ENCODE data around the gene DAB2IP. TPM values are rescaled to one million over a fixed set of nuclear protein-coding genes. Genes with fewer than 3 reads are reported as not detected.

Gene DAB2IP
- total and polyA plus RNA-seq, 2 donors, result 8.2 to 8.4 TPM

- Histone ChIP-seq H3K27me3 (ENCODE audit: control insufficient read depth in 2 of 2, insufficient read depth in 1 of 2, low read length in 1 of 2) (no peaks in the 10 kb centered on the region), H3K9me3 (ENCODE audit: control insufficient read depth in 2 of 2, insufficient read depth in 1 of 2, low read length in 1 of 2) (peaks cover 0 to 3% of the 10 kb centered on the region in 2 donors), H3K4me1 (ENCODE audit: control insufficient read depth in 2 of 2, insufficient read depth in 2 of 2, low read length in 2 of 2) (peaks cover 0 to 3% of the 10 kb centered on the region in 2 donors), H3K27ac (ENCODE audit: low read depth in 1 of 2, low read length in 1 of 2) (no peak overlapping the region), H3K4me3 (ENCODE audit: low read length in 2 of 2) (no peak overlapping the region), H3K36me3 (ENCODE audit: control insufficient read depth in 2 of 2, insufficient read depth in 2 of 2, low read length in 1 of 2) (no peaks in the 10 kb centered on the region)
- WGBS, result 43% methylated on average over 6 of the region's 6 CpGs
- no peak for DNase-seq (ENCODE audit: low read depth in 6 of 9, low spot score in 9 of 9)
These were observed 30.8 kb downstream of the DAB2IP start for GRCh38 chr9:121682201-121682600.

- no peak for DNase-seq (ENCODE audit: low read depth in 6 of 9, low spot score in 9 of 9)
These were observed 31.6 kb downstream of the DAB2IP start for GRCh38 chr9:121682926-121683515.

GRCh38 chr9:121683652-121684051 is 32.2 kb downstream of the DAB2IP start:
- no peak overlapping the region for H3K4me3 ChIP-seq (ENCODE audit: low read length in 2 of 2)
- H3K27ac ChIP-seq (ENCODE audit: low read depth in 1 of 2, low read length in 1 of 2), result no peak overlapping the region
- no peak for DNase-seq (ENCODE audit: low read depth in 6 of 9, low spot score in 9 of 9)
- no peaks in the 10 kb centered on the region for H3K36me3 ChIP-seq (ENCODE audit: control insufficient read depth in 2 of 2, insufficient read depth in 2 of 2, low read length in 1 of 2)
- no peaks in the 10 kb centered on the region for H3K9me3 ChIP-seq (ENCODE audit: control insufficient read depth in 2 of 2, insufficient read depth in 1 of 2, low read length in 1 of 2)
- H3K27me3 ChIP-seq (ENCODE audit: control insufficient read depth in 2 of 2, insufficient read depth in 1 of 2, low read length in 1 of 2), result no peaks in the 10 kb centered on the region
- peaks cover 0 to 4% of the 10 kb centered on the region in 2 donors for H3K4me1 ChIP-seq (ENCODE audit: control insufficient read depth in 2 of 2, insufficient read depth in 2 of 2, low read length in 2 of 2)
- 98% methylated on average over 1 of the region's 1 CpG for WGBS

More at GRCh38 chr9:121682926-121683515, 31.6 kb downstream of the DAB2IP start:
- Histone ChIP-seq H3K4me1 (ENCODE audit: control insufficient read depth in 2 of 2, insufficient read depth in 2 of 2, low read length in 2 of 2) (peaks cover 0 to 4% of the 10 kb centered on the region in 2 donors), H3K27ac (ENCODE audit: low read depth in 1 of 2, low read length in 1 of 2) (no peak overlapping the region), H3K4me3 (ENCODE audit: low read length in 2 of 2) (no peak overlapping the region), H3K9me3 (ENCODE audit: control insufficient read depth in 2 of 2, insufficient read depth in 1 of 2, low read length in 1 of 2) (peaks cover 0 to 3% of the 10 kb centered on the region in 2 donors), H3K27me3 (ENCODE audit: control insufficient read depth in 2 of 2, insufficient read depth in 1 of 2, low read length in 1 of 2) (no peaks in the 10 kb centered on the region), H3K36me3 (ENCODE audit: control insufficient read depth in 2 of 2, insufficient read depth in 2 of 2, low read length in 1 of 2) (no peaks in the 10 kb centered on the region)
- WGBS, result 76% methylated on average over 5 of the region's 5 CpGs

- H3K9me3 ChIP-seq (ENCODE audit: control insufficient read depth in 2 of 2, insufficient read depth in 1 of 2, low read length in 1 of 2), result no peaks in the 10 kb centered on the region
- no peaks in the 10 kb centered on the region for H3K36me3 ChIP-seq (ENCODE audit: control insufficient read depth in 2 of 2, insufficient read depth in 2 of 2, low read length in 1 of 2)
- WGBS, result 76% methylated on average over 19 of the region's 19 CpGs
- H3K4me3 ChIP-seq (ENCODE audit: low read length in 2 of 2), result no peak overlapping the region
- peaks cover 0 to 4% of the 10 kb centered on the region in 2 donors for H3K4me1 ChIP-seq (ENCODE audit: control insufficient read depth in 2 of 2, insufficient read depth in 2 of 2, low read length in 2 of 2)
- no peak overlapping the region for H3K27ac ChIP-seq (ENCODE audit: low read depth in 1 of 2, low read length in 1 of 2)
- DNase-seq (ENCODE audit: low read depth in 6 of 9, low spot score in 9 of 9), result peak in 2 of 9 donors; percentile 36 to 41
- H3K27me3 ChIP-seq (ENCODE audit: control insufficient read depth in 2 of 2, insufficient read depth in 1 of 2, low read length in 1 of 2), result no peaks in the 10 kb centered on the region
These were observed 33.1 kb downstream of the DAB2IP start for GRCh38 chr9:121684381-121685145.

- H3K27ac ChIP-seq (ENCODE audit: low read depth in 1 of 2, low read length in 1 of 2), result no peak overlapping the region
- peaks cover 0 to 4% of the 10 kb centered on the region in 2 donors for H3K4me1 ChIP-seq (ENCODE audit: control insufficient read depth in 2 of 2, insufficient read depth in 2 of 2, low read length in 2 of 2)
- WGBS, result 96% methylated on average over 14 of the region's 14 CpGs
- no peak overlapping the region for H3K4me3 ChIP-seq (ENCODE audit: low read length in 2 of 2)
- DNase-seq (ENCODE audit: low read depth in 6 of 9, low spot score in 9 of 9), result no peak
- no peaks in the 10 kb centered on the region for H3K9me3 ChIP-seq (ENCODE audit: control insufficient read depth in 2 of 2, insufficient read depth in 1 of 2, low read length in 1 of 2)
- H3K27me3 ChIP-seq (ENCODE audit: control insufficient read depth in 2 of 2, insufficient read depth in 1 of 2, low read length in 1 of 2), result no peaks in the 10 kb centered on the region
- H3K36me3 ChIP-seq (ENCODE audit: control insufficient read depth in 2 of 2, insufficient read depth in 2 of 2, low read length in 1 of 2), result no peaks in the 10 kb centered on the region
These were observed 33.8 kb downstream of the DAB2IP start for GRCh38 chr9:121685146-121685794.

GRCh38 chr9:121685795-121686377 is 34.5 kb downstream of the DAB2IP start:
- DNase-seq (ENCODE audit: low read depth in 6 of 9, low spot score in 9 of 9), result no peak
- Histone ChIP-seq H3K27me3 (ENCODE audit: control insufficient read depth in 2 of 2, insufficient read depth in 1 of 2, low read length in 1 of 2) (no peaks in the 10 kb centered on the region), H3K9me3 (ENCODE audit: control insufficient read depth in 2 of 2, insufficient read depth in 1 of 2, low read length in 1 of 2) (no peaks in the 10 kb centered on the region), H3K4me3 (ENCODE audit: low read length in 2 of 2) (no peak overlapping the region), H3K4me1 (ENCODE audit: control insufficient read depth in 2 of 2, insufficient read depth in 2 of 2, low read length in 2 of 2) (peaks cover 0 to 4% of the 10 kb centered on the region in 2 donors), H3K27ac (ENCODE audit: low read depth in 1 of 2, low read length in 1 of 2) (no peak overlapping the region), H3K36me3 (ENCODE audit: control insufficient read depth in 2 of 2, insufficient read depth in 2 of 2, low read length in 1 of 2) (no peaks in the 10 kb centered on the region)
- WGBS, result 98% methylated on average over 3 of the region's 3 CpGs

GRCh38 chr9:121686930-121687541 is 35.6 kb downstream of the DAB2IP start:
- DNase-seq (ENCODE audit: low read depth in 6 of 9, low spot score in 9 of 9), result peak in 8 of 9 donors; percentile 63 to 90 (median 80)
- Histone ChIP-seq H3K27ac (ENCODE audit: low read depth in 1 of 2, low read length in 1 of 2) (no peak overlapping the region), H3K4me3 (ENCODE audit: low read length in 2 of 2) (no peak overlapping the region), H3K27me3 (ENCODE audit: control insufficient read depth in 2 of 2, insufficient read depth in 1 of 2, low read length in 1 of 2) (no peaks in the 10 kb centered on the region), H3K36me3 (ENCODE audit: control insufficient read depth in 2 of 2, insufficient read depth in 2 of 2, low read length in 1 of 2) (no peaks in the 10 kb centered on the region), H3K4me1 (ENCODE audit: control insufficient read depth in 2 of 2, insufficient read depth in 2 of 2, low read length in 2 of 2) (peaks cover 0 to 4% of the 10 kb centered on the region in 2 donors), H3K9me3 (ENCODE audit: control insufficient read depth in 2 of 2, insufficient read depth in 1 of 2, low read length in 1 of 2) (no peaks in the 10 kb centered on the region)
- 66% methylated on average over 3 of the region's 3 CpGs for WGBS

- peaks cover 0 to 4% of the 10 kb centered on the region in 2 donors for H3K4me1 ChIP-seq (ENCODE audit: control insufficient read depth in 2 of 2, insufficient read depth in 2 of 2, low read length in 2 of 2)
- H3K27ac ChIP-seq (ENCODE audit: low read depth in 1 of 2, low read length in 1 of 2), result no peak overlapping the region
- no peak for DNase-seq (ENCODE audit: low read depth in 6 of 9, low spot score in 9 of 9)
- no peak overlapping the region for H3K4me3 ChIP-seq (ENCODE audit: low read length in 2 of 2)
- 97% methylated on average over 12 of the region's 12 CpGs for WGBS
- no peaks in the 10 kb centered on the region for H3K36me3 ChIP-seq (ENCODE audit: control insufficient read depth in 2 of 2, insufficient read depth in 2 of 2, low read length in 1 of 2)
- H3K9me3 ChIP-seq (ENCODE audit: control insufficient read depth in 2 of 2, insufficient read depth in 1 of 2, low read length in 1 of 2), result no peaks in the 10 kb centered on the region
- no peaks in the 10 kb centered on the region for H3K27me3 ChIP-seq (ENCODE audit: control insufficient read depth in 2 of 2, insufficient read depth in 1 of 2, low read length in 1 of 2)
These were observed 36.8 kb downstream of the DAB2IP start for GRCh38 chr9:121688146-121688680.

Measured in thymus (tissue), 11 donors.